C4-2B (cell line): Measurements from ENCODE around the gene PNN.

Experiments
- ZFX ChIP-seq: fragments of 450-650 bp; IDR thresholded peaks from 2 replicates; pipeline ENCODE4 v1.6.1; 2017
- TF ChIP-seq, protein P1 (sequence below): fragments of 450-650 bp; conservative IDR thresholded peaks from 2 replicates; pipeline ENCODE4 v1.5.1; 2017; ENCODE audit warnings: mild to moderate bottlenecking

DNA sequence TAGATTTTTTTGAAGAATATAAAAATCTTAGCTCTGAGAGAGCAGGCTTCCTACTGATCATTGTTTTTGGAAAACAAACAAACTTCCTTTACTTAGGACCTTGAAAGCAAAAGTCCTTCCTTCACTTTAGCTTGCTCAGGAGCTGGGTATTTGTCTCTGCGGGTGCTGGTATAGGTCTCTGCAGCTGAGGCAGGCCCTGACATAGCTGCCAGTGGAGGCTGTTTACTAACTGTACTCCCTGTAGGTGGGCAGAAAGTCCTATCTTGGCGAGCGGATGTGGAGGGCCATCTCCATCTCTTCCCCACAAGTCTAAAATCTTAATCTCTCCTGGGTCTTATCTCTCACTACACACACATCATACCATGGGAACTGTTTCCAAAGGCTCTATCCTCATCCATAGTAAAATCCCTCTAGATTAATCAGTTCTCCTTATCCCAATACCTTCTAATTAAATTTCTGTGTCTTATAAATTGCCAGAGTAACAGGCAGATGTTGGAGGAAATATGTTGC, 54.6 kb downstream of the PNN start:
- TF ChIP-seq, protein P1, sequence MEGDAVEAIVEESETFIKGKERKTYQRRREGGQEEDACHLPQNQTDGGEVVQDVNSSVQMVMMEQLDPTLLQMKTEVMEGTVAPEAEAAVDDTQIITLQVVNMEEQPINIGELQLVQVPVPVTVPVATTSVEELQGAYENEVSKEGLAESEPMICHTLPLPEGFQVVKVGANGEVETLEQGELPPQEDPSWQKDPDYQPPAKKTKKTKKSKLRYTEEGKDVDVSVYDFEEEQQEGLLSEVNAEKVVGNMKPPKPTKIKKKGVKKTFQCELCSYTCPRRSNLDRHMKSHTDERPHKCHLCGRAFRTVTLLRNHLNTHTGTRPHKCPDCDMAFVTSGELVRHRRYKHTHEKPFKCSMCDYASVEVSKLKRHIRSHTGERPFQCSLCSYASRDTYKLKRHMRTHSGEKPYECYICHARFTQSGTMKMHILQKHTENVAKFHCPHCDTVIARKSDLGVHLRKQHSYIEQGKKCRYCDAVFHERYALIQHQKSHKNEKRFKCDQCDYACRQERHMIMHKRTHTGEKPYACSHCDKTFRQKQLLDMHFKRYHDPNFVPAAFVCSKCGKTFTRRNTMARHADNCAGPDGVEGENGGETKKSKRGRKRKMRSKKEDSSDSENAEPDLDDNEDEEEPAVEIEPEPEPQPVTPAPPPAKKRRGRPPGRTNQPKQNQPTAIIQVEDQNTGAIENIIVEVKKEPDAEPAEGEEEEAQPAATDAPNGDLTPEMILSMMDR: no peak
- TF ChIP-seq ZFX: no peak
